Muscle of arm (tissue), 12 donors: ENCODE results near the gene SLC7A5. TPM values are rescaled to one million over a fixed set of nuclear protein-coding genes. Genes with fewer than 3 reads are reported as not detected.
"Not testable (repeated sequence)": the region's sequence is repeated elsewhere in the genome, so short reads cannot be mapped to it uniquely, and the experiment has no call there.

Experiments used
- DNase-seq: peaks from one replicate; pipeline ENCODE4 v3.0.0-alpha.2; 2013
- polyA plus RNA-seq, 12 donors: library from polyadenylated mRNA; unstranded; fragments of 120-200 nt; gene quantifications; one replicate each; pipeline ENCODE4 v1.2.1, GENCODE V29; 2013; ENCODE audit not compliant: insufficient read length in 12 of 12

SLC7A5 gene
- polyA plus RNA-seq, 12 donors, result 5.7 to 11.8 (median 8.0) TPM; not detected in 1

- no peak for DNase-seq
Observed at GRCh38 chr16:87806261-87806640, 63.1 kb downstream of the SLC7A5 start.

GRCh38 chr16:87803385-87803784 lies 65.9 kb downstream of the SLC7A5 start:
- DNase-seq, result no peak

GRCh38 chr16:87802670-87803069 lies 66.6 kb downstream of the SLC7A5 start:
- DNase-seq, result no peak

GRCh38 chr16:87801679-87802259 lies 67.5 kb downstream of the SLC7A5 start:
- no peak for DNase-seq

- no peak for DNase-seq
Observed at GRCh38 chr16:87800497-87800896, 68.8 kb downstream of the SLC7A5 start.

- no peak for DNase-seq
Observed at GRCh38 chr16:87795336-87795735, 74.0 kb downstream of the SLC7A5 start.

GRCh38 chr16:87794485-87795078 lies 74.7 kb downstream of the SLC7A5 start:
- DNase-seq, result no peak

- no peak for DNase-seq
Observed at GRCh38 chr16:87792205-87792565, 77.1 kb downstream of the SLC7A5 start.

- no peak for DNase-seq
Observed at GRCh38 chr16:87791295-87792204, 77.8 kb downstream of the SLC7A5 start.

GRCh38 chr16:87790292-87791100 lies 78.8 kb downstream of the SLC7A5 start:
- DNase-seq, result no peak

- DNase-seq, result no peak
Observed at GRCh38 chr16:87789437-87790291, 79.6 kb downstream of the SLC7A5 start.

GRCh38 chr16:87788730-87789436 lies 80.4 kb downstream of the SLC7A5 start:
- DNase-seq, result not testable (repeated sequence)

- DNase-seq, result not testable (repeated sequence)
Observed at GRCh38 chr16:87787451-87788091, 81.7 kb downstream of the SLC7A5 start.

- DNase-seq, result no peak
Observed at GRCh38 chr16:87784812-87785211, 84.5 kb downstream of the SLC7A5 start.

GRCh38 chr16:87782033-87782432 lies 87.3 kb downstream of the SLC7A5 start:
- DNase-seq, result no peak

- no peak for DNase-seq
Observed at GRCh38 chr16:87780385-87780989, 88.8 kb downstream of the SLC7A5 start.
